Iris pigment epithelial cell (primary cell): ENCODE measurements around the gene RNPEPL1.
A peak's percentile ranks its signal among the peaks of the same experiment; 100 is the strongest.

Experiments
- DNase-seq: peaks from one replicate; pipeline ENCODE4 v3.0.0-alpha.2; 2011; ENCODE audit warnings: low read depth

The RNPEPL1 gene

DNA sequence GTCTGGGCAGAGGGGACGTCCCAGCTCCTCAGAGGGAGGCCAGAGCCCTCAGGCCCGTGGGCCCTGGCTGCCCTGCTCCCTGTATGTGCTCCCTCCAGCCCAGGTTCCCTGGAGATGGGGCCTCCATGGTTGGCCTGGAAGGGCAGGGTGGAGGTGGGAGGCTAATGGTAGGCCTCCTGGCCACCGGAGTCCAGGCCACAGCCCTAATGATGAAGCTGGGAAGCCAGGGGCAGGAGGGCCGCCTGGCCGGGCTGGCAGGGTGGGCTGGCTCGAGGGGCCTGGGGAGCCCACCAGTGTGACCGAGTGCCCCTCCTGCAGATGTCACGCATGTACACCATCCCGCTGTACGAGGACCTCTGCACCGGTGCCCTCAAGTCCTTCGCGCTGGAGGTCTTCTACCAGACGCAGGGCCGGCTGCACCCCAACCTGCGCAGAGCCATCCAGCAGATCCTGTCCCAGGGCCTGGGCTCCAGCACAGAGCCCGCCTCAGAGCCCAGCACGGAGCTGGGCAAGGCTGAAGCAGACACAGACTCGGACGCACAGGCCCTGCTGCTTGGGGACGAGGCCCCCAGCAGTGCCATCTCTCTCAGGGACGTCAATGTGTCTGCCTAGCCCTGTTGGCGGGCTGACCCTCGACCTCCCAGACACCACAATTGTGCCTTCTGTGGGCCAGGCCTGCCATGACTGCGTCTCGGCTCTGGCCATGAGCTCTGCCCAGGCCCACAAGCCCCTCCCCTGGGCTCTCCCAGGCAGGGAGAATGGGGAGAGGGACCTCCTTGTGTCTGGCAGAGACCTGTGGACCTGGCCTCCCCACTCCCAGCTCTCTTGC, 9.2 kb downstream of the RNPEPL1 start:
- no peak for DNase-seq

DNA sequence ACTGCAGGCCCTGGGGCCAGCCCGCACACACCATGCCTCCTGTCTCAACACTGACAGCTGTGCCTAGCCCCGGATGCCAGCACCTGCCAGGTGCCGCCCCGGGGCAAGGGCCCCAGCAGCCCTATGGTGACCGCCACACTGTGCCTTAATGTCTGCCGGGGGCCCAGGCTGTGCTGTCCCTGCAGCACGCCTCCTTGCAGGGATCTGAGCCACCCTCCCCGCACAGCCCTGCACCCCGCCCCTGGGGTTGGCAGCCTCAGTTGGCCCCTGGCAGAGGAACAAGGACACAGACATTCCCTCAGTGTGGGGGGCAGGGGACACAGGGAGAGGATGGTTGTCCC, 9.8 kb downstream of the RNPEPL1 start:
- DNase-seq = no peak

DNA sequence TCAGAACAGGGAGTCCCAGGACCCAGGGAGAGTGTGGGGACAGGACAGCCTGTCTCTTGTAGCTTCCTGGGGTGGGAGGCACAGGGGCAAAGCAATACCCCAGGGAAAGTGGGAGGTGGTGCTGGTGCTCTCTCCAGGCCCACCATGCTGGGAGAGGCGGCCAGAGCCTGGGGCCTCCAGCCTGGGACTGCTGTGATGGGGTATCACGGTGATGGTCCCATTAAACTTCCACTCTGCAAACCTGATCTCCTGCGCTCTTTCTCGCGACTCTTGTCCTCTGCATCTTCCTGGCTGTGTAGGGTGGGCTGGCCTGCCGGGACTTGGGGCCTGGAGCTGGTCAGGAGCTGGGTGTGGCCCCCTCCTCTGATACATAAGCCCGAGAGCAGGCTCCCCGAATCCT, 10.2 kb downstream of the RNPEPL1 start:
- no peak for DNase-seq

DNA sequence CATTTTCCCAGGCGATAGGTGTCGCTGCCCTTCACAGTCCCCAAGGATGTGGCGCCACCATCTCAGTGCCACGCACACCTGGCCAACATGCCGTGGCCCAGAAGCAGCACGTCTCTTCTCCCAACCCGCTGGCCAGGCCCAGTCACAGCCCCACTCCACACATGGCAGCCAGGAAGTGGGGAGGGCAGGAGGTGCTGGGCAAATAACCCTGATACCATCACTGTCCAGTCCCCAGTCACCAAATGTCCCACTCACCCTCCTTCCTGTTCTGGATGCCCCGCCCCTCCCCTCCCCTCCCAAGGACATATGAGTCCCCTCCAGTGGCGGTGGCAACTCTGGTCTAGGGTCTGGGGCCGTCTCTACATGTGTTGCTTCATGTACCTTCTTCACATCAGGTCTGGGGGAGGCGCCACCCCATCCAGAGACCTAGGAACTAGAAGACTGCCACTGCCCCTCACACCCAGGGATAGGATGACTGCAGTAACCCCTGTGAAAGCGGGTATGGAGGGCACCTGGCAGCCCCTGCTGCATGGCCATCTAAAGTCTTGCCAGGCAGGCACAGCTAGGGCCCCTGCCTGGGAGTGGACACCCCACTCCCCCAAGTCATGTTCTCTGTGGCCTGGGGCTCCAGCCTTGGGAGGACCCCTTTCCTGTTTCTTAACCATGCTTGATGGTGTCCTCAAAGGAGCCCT, 10.9 kb downstream of the RNPEPL1 start:
- no peak for DNase-seq

DNA sequence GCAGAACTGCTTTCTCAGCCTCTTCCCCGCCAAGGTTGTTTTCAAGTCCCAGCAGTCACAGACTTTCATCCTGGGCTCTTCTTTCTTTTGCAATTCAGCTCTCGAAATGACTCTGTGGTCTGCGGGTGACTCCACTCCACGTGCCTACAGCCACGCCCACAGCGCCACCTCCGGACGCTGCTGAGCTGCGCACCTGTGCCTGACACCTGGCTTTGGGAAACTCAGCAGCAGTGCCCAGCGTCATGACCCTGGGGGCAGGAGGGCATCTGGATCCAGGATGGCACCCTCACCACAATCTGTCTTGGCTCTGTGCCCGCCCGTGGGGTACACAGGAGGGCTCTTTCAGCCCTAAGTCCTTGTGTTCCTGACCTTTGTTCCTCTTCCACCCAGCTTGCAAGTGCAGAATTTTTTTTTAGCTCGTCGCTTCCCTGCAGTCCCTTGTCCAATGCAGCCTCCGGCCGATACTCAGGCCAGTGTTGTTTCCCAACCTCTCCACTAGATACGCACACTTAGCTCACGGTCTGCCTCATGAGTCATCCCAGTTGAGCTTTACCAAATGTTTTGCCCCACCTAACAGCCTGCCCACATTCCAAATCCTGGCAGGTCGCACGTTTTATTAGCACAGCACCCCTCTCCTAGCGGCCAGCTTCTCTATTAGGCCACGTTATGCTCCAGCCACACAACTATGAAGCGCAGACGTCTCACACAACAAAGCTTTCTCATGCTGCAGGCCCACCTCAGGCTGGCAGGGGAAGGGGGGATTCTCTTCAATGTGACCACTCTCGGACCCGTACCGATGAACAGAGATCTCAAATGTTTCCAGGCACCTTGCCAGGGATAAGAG, 11.7 kb downstream of the RNPEPL1 start:
- peak; percentile 89 for DNase-seq

DNA sequence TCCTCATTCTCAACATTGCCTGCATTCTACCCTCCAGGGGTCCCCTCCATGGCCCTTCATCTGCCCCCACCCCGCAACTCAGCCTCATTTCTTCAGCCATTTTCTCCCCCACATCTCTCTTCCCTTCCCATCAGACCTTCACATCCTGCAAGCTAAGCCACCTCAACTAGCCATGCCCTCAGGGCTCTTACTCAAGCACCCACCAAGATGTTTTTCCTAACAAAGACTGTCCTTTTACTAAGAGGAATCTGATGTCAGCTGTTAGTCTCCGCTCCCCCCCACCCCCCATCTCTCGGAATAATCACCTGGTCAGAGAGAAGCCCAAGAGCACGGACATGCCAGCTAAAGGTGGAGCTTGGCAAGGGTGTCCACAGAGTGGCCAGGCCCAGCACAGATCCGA, 13.5 kb downstream of the RNPEPL1 start:
- DNase-seq = no peak

DNA sequence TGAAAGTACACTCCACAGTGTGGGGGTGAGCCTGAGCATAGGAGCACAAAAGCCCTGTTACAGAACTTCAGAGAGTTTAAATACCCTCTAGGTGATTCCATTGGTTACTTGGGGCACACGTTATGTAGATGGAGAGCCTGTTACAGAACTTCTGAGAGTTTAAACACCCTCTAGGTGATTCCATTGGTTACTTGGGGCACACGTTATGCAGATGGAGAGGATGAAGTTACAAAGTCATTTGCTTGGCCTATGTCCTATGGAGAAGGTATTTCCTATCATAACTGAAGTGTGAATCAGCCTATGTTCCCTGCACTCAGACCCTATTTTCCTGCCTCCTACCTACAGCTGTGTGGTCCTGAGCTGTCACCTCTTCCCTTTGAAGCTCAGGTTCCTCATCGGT, 14.5 kb downstream of the RNPEPL1 start:
- DNase-seq = peak; percentile 38

DNA sequence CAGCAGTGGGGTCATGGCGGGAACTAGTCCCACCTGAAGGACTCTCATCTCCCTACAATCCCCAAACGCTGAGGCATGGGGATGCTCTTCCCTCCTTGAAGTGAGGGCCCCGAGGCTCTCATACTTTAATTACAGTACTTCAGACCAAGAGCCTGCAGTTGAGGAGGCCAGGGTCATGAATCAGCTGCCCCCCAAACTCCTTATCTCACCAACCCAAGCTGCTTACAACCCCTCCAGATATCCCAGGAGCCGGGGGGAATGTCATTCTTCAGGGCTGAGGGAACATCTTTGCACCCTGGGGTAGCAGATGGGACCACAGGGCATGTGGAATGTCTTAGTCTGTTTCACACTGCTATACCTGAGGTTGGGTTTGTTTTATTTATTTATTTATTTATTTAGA, 15.5 kb downstream of the RNPEPL1 start:
- no peak for DNase-seq

DNA sequence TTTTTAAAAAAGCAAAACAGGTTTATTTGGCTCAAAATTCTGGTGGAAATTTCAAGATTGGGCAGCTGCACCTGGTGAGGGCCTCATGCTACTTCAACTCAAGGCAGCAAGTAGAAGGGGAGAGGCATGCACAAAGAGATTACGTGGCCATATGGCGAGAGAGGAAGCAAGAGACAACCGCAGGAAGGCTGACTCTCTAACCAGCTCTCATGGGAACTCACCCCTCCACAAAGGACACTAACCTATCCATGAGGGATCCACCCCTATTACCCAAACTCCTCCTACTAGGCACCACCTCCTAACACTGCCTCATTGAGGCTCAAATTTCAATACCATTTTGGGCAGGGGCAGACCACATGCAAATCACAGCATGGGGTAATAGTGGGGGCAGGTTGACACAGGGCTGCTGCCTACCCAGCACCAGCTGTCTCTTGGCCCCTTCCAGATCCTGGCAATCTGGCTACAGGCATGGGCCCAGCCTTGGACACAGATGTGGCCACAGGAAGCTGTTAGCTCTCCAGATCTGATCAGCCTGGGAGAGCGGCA, 16.3 kb downstream of the RNPEPL1 start:
- DNase-seq = peak; percentile 35

DNA sequence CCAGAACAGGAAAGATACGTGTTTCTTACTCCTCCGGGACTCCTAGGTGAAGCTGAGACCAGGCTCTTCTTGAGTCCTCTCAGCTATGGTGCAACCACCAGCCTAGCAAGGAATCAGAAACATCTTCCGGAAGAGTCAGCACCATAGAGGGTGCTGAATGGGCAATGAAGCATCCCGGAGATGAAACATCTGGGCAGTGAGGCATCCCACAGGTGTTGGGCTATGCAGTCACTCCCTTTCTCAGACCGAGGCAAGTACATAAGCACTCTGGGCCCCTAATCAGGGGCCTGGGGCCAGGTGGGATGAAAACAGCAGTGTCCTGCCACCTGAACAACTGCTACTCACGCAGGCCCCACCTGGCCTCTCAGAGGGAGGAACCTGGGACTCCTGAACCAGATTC, 16.8 kb downstream of the RNPEPL1 start:
- no peak for DNase-seq

DNA sequence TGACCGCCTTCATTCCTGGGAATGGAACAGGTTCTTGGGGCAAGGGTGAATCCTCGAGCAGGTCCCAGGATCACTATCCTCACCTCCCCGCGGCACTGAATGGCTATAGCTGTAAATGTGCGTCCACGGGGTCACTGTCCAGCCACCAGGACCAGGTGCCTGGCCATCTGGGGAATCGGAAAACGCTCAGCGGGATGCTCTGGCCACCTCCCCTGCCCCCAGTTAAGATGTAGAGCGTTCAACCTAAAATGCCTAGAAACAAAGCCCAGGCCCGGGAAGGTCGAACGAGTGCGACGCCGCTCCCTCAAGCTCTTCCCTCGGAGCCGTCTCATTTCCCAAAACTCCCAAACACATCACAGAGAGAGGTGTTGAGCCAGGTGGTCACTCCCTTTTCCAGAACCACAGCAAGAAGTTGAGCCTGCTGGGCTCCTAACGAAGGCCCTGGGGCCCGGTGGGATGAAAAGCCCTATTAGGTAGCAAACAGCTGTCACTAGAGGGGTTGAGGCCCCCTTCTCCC, 17.5 kb downstream of the RNPEPL1 start:
- DNase-seq = peak; percentile 5

DNA sequence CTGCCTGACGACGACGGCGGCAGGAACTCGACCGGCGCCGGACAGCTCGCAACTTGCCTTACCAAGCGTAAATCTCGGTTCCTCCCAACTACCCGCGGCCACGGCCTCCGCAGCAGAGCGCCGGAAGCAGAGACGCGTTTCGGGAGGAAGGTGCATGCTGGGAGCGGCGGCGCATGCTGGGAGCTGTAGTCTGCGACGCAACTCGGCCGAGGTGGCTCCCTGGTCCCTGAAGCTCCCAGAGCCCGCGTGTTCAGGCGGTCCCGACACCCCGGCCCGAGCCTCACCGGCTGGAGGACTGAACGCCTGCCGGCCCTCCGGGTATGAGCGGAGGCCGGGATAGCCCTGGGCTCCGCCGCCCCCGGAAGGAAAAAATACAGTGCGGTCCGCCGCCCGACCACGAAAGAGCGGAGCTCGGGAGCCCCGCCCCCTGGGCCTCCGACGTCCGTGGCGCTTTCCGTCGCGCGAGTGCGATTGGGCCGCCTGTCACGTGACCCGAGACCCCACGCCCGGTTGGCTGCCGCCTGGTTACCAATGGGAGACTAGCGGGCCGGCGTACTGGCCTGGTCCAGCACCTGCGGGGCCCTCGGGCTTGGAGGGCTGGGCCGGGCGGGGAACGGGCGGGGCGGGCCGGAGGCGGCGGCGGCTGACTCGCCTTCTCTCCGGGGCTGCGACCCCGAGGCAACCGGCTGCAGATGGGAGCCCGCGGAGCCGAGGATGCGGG, 18.1 kb downstream of the RNPEPL1 start, which contains the start of gene CAPN10:
Gene CAPN10, plus strand, starts transcription at position 537 of the 721 bp plus-strand sequence. Its CDS starts 178 bp downstream, at position 715.
- DNase-seq = peak; percentile 95

DNA sequence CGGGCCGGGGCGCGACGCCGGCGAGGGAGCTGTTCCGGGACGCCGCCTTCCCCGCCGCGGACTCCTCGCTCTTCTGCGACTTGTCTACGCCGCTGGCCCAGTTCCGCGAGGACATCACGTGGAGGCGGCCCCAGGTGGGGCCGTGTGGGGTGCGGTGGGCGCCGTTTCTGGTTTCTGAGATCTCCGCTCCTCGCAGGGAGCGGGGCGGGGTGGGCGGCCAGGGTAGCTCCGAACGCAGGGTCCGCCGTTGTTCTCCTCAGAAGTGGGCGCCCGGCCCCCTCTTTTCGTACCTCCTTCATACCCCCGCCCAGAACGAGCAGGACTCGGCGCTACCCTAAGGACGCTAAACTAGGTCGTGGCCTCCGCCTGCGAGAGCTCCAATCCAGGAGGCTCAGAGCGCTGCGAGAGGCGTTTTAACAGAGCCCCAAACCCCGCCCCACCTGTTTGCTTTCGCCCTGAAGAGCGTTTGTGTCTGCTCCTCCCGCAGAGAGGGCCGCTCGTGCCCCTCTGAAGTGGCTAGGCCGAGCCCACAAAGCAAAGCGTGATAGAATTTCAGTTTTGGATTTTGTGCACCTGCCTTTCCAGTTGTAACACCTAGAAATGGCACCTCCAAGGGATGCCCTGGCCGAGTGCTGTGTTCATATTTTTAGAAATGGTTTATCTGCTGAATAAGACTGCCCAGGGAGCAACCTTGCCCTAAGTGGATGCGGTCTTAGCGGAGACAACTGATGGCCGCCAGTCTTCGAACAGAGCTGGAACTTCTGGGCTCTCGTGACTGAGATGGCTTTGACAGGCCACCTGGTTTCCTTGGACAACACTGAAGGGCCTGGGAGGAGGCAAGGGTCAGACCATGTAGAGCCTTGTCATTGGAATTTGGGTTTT, 18.9 kb downstream of the RNPEPL1 start:
- peak; percentile 40 for DNase-seq

DNA sequence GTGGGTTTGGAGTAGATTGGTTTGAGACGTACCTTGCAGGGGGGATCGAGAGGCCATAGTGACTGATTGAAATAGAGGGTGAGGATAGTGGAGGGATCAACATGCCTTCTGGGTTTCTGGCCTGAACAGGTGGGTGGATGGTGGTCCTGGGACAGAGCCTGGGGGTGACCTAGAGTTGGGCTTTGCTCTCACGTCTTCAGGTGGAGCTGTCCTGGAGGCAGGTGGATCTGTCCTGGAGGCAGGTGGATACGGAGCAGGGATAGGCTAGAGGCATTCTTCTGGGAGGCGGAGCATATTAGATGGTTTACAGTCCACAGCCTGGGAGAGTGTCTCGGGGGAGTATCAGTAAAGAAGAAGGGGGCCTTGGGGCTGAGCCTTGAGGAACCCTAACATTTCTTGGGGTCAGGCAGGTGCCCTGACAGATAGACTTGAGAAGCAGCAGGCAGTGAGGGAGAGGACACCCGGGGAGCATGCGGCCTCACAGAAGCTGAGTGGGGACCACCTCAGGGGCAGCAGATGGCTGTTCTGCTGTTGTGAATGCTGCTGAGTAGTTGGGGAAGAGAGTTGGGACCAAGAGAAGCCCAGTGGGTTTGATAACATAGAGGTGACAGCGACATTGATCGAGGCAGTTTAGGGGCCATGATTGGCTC, 19.8 kb downstream of the RNPEPL1 start:
- no peak for DNase-seq

DNA sequence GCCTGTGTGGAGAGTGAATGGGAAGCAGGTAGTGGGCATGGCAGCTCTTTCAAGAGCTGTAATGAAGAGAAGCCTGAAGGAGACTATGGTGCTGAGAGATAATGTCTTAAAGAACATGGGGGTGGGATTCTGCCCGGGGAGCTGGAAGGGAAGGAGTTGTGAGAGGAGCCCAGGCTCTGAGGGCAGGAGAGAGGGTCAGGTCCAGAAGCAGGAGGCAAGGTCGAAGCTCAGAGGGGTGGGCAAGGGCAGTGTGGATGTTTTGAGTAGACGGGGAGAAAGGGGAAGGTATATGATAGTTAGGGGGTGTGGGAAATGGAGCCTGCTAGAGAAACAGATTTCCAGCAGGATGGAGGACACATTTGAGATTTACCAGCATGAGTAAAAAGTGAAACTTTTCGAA, 20.4 kb downstream of the RNPEPL1 start:
- no peak for DNase-seq

DNA sequence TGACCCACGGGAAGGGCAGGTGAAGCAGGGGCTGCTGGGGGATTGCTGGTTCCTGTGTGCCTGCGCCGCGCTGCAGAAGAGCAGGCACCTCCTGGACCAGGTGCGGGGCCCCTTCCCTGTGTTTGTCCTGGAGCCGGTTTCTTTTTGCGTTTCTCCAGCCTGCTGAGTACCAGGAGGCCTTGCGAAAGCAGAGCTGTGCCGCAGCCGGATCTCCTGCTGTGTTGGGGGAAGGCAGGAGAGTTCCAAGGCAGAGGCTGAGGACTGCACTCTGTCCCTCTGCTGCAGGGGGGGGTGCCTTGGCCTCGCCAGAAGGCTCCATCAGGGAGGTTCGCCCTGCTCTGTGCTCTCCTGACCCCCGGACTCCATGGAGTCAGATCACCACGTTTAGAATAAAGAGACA, 21.1 kb downstream of the RNPEPL1 start:
- DNase-seq = no peak

DNA sequence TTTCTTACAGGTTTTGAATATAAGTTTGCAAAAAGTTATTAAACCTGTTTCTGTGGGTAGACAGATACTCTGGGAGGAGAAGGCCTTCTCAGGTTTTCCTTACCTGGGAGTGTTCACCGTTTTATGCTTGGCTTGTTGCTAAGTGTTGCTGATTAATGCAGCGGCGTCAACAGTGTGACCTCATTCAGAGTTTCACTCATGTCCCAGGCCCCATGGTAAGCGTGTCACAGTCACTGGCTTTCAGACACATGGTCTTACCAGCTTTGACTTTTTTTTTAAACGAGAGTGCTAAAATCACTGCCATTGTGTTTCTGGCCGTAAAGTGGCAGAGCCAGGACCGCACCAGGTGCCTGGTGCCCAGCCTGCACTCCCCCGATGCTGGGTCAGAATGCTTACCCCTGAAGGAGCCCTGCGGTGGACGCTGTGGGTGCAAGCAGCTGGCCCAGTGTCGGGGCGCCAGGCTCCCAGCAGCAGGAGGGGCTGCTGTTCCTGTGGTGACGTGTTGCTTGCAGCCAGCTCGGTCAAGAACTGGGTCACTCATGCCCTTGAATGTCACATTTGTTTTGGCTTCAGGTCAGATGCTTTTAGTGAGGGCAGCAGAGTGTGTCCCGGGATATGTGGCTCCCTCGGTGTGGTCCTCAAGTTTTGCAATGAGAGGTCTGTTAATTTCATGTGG, 21.7 kb downstream of the RNPEPL1 start:
- DNase-seq = no peak

DNA sequence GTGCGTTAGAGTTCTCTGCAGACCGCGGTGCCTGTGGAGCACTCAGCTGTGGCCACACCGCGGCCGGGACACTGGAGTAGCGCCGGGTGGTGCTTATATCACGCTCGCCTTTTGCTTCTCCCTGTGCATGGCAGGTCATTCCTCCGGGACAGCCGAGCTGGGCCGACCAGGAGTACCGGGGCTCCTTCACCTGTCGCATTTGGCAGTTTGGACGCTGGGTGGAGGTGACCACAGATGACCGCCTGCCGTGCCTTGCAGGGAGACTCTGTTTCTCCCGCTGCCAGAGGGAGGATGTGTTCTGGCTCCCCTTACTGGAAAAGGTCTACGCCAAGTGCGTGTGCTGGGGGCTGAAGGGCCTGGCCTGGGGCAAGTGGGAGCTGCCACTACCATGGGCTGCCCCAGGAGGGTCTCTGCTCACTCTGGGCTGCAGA, 22.4 kb downstream of the RNPEPL1 start:
- no peak for DNase-seq

DNA sequence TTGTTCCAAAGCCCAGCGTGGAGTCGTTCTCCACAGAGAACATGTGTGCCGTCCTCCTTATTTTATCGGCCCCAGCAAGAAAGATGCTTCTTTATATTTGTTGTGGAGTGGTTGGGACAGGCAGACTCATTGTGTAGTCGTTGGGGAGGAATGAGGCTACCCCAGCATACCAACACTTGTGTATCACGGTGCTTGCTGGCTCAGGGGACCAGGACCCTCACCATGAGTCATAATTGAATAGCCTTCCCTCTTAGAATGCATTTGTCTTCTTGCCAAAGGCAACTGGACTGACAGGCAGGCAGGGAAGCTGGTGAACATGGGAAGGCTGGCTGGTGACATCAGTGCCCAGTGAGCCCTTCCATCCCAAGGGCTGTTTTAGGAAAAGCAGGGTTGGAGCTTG, 22.9 kb downstream of the RNPEPL1 start:
- no peak for DNase-seq
